ENCODE data around the gene CDYL. TPM values are rescaled to one million over a fixed set of nuclear protein-coding genes. Genes with fewer than 3 reads are reported as not detected.
"Not testable (repeated sequence)": the region's sequence is repeated elsewhere in the genome, so short reads cannot be mapped to it uniquely, and the experiment has no call there.

CDYL gene
- total RNA-seq, 1 donor from 2014 or later = 53.5 TPM

DNA sequence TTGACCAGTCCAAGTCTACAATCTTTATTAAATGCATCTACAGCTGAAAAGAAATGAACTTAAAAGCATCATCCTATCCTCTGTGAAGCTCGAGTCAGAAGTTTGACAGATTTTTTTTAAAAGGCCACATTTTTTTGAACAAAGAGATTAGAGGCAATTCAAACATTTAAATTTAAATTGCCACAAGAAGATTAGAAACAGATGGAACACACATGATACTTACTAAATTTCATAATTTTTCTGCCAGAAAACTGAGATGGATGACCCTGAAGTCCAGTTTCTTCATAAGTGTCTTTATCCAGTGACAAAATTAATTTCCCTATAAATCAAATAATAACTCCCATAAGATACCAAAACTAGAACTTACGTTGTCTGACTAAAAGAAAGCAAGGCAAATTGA, 223.4 kb downstream of the CDYL start:
- H3K36me3 ChIP-seq = no peaks in the 10 kb centered on the region
- H3K9me3 Mint-ChIP-seq = no peaks in the 10 kb centered on the region

DNA sequence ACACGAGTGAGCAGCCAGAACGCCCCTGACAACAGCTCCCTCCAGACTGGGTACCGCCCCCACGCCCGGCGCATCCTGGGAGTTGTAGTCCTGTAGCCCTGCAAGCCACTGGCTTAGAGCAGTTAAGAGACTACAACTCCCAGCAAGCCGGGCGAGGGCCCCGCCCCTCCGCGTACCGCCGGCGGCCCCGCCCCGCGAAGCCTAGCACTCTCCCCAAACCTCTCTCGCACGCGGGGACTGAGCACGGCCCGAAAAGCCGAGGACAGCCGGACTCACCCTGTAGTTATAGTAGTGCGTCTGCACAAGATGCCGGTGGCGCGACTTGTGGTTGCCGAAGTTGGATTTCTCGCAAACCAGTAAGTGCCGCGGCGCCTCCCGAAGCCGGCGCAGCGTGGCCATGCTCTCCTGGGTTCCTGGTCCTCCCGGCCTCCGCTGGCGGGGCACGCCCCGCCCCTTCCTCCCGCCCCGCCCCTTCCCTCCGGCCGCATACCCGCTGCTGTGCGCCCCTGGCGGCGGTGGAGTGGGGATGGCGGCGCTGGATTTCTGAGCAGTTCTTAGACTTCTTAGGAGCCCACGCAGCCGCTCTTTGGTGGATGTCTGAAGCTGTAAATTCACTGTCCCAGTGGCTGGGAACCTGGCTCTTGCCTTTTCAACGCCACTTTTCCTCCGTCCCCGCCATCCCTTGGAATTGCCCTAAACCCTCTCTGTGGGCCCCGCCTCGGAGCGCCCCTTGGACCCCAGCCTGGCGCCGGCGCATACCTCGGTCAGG, 227.6 kb downstream of the CDYL start, which contains the start of gene RPP40:
RPP40 (minus strand) TSS at position 434 of the 769 bp plus-strand sequence; CDS start at position 399, 35 bp downstream.
- Histone ChIP-seq H3K4me3 (peak within 1 kb of the TSS; percentile 64), H3K4me1 (no peaks in the 10 kb centered on the region), H4K20me1 (ENCODE audit: low read depth) (no peaks in the 10 kb centered on the region), H3F3A (ENCODE audit: low read depth) (no peaks in the 10 kb centered on the region), H3K4me2 (peak within 1 kb of the TSS; percentile 79), H2AFZ (replicated peaks) (peak within 1 kb of the TSS; percentile 98), H3K27ac (no peak within 1 kb of the TSS), H3K9ac (no peak within 1 kb of the TSS), H3K36me3 (no peaks in the 10 kb centered on the region), H3K9me3 (ENCODE audit: low read depth) (no peaks in the 10 kb centered on the region), H3K27me3 (no peaks in the 10 kb centered on the region), H3K79me2 (ENCODE audit: low read depth) (no peaks in the 10 kb centered on the region)
- H3K9me3 Mint-ChIP-seq = no peaks in the 10 kb centered on the region
- peak within 1 kb of the TSS; percentile 91 for H3K4me3 Mint-ChIP-seq
- H3K27me3 Mint-ChIP-seq (ENCODE audit: insufficient read depth, low read depth) = peaks cover 2% of the 10 kb centered on the region
- peaks cover 10% of the 10 kb centered on the region for H3K4me1 Mint-ChIP-seq
- peak within 1 kb of the TSS; percentile 97 for H3K27ac Mint-ChIP-seq
- TF ChIP-seq EZH2 (IDR thresholded peaks at IDR 0.05) = no peak
- TF ChIP-seq, protein P1, sequence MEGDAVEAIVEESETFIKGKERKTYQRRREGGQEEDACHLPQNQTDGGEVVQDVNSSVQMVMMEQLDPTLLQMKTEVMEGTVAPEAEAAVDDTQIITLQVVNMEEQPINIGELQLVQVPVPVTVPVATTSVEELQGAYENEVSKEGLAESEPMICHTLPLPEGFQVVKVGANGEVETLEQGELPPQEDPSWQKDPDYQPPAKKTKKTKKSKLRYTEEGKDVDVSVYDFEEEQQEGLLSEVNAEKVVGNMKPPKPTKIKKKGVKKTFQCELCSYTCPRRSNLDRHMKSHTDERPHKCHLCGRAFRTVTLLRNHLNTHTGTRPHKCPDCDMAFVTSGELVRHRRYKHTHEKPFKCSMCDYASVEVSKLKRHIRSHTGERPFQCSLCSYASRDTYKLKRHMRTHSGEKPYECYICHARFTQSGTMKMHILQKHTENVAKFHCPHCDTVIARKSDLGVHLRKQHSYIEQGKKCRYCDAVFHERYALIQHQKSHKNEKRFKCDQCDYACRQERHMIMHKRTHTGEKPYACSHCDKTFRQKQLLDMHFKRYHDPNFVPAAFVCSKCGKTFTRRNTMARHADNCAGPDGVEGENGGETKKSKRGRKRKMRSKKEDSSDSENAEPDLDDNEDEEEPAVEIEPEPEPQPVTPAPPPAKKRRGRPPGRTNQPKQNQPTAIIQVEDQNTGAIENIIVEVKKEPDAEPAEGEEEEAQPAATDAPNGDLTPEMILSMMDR (IDR thresholded peaks at IDR 0.05) = peak; percentile 89
- peaks cover 14% of the 10 kb centered on the region for H3K36me3 Mint-ChIP-seq
- peak; percentile 97 for DNase-seq (ENCODE audit: low spot score)

More for the DNA sequence above, 223.4 kb downstream of the CDYL start:
- peaks cover 2% of the 10 kb centered on the region for H3K27me3 Mint-ChIP-seq (ENCODE audit: insufficient read depth, low read depth)
- no peak overlapping the region for H3K4me3 Mint-ChIP-seq
- Histone ChIP-seq H3F3A (ENCODE audit: low read depth) (no peaks in the 10 kb centered on the region), H3K27ac (no peak overlapping the region), H2AFZ (replicated peaks) (no peak overlapping the region), H3K9ac (no peak overlapping the region), H3K79me2 (ENCODE audit: low read depth) (no peaks in the 10 kb centered on the region), H3K4me3 (no peak overlapping the region), H4K20me1 (ENCODE audit: low read depth) (no peaks in the 10 kb centered on the region), H3K4me2 (no peak overlapping the region), H3K27me3 (no peaks in the 10 kb centered on the region), H3K4me1 (peaks cover 14% of the 10 kb centered on the region), H3K9me3 (ENCODE audit: low read depth) (no peaks in the 10 kb centered on the region)
- H3K27ac Mint-ChIP-seq = no peak overlapping the region
- H3K36me3 Mint-ChIP-seq = peaks cover 14% of the 10 kb centered on the region
- DNase-seq (ENCODE audit: low spot score) = no peak
- H3K4me1 Mint-ChIP-seq = peaks cover 6% of the 10 kb centered on the region
- TF ChIP-seq EZH2phosphoT487 (IDR thresholded peaks at IDR 0.05) = no peak
- TF ChIP-seq, protein P1 (IDR thresholded peaks at IDR 0.05) = no peak
- TF ChIP-seq EZH2 (IDR thresholded peaks at IDR 0.05) = no peak

DNA sequence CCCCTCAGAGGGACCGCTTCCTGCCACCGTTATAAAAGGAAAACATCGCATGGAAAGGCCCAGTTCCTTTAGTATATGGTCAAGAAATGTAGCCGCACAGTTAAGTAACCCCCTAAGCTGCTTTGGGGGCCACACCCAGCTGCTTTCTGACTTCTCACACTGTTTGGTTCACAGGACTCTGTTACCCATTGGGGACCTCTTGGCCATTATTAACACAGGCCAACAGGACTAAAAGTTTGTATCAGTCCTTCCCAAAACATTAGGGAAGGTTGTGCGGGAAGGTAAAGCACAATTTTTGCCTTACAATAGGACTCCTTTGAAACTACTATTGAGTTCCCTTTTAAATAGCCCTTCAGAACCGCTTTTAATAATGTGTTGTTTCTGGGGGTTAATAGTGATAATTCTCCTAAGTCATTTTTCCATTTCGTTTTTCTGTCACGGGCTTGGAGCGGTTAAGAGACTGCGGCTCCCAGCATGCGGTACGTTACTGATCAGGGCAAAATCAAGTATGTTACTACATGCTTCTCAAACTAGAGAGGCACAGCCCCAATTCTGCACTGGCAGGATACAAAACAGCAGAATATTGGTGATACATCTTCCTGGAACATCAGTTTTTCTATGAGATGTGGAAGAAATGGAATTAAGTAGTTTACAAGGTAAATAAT, 228.3 kb downstream of the CDYL start:
- Histone ChIP-seq H2AFZ (replicated peaks) (peak overlapping the region; percentile 87), H3F3A (ENCODE audit: low read depth) (no peaks in the 10 kb centered on the region), H3K4me3 (peak overlapping the region; percentile 64), H3K4me2 (peak overlapping the region; percentile 79), H3K27ac (no peak overlapping the region), H3K9me3 (ENCODE audit: low read depth) (no peaks in the 10 kb centered on the region), H3K27me3 (no peaks in the 10 kb centered on the region), H3K9ac (no peak overlapping the region), H3K36me3 (no peaks in the 10 kb centered on the region), H3K4me1 (no peaks in the 10 kb centered on the region), H3K79me2 (ENCODE audit: low read depth) (no peaks in the 10 kb centered on the region), H4K20me1 (ENCODE audit: low read depth) (no peaks in the 10 kb centered on the region)
- DNase-seq (ENCODE audit: low spot score) = no peak
- Mint-ChIP-seq H3K36me3 (peaks cover 10% of the 10 kb centered on the region), H3K4me1 (peaks cover 10% of the 10 kb centered on the region), H3K27ac (peak overlapping the region; percentile 97), H3K9me3 (no peaks in the 10 kb centered on the region), H3K27me3 (ENCODE audit: insufficient read depth, low read depth) (peaks cover 2% of the 10 kb centered on the region), H3K4me3 (peak overlapping the region; percentile 91)
- TF ChIP-seq EZH2phosphoT487 (IDR thresholded peaks at IDR 0.05) = no peak
- TF ChIP-seq, protein P1 (IDR thresholded peaks at IDR 0.05) = no peak
- no peak for TF ChIP-seq EZH2 (IDR thresholded peaks at IDR 0.05)

DNA sequence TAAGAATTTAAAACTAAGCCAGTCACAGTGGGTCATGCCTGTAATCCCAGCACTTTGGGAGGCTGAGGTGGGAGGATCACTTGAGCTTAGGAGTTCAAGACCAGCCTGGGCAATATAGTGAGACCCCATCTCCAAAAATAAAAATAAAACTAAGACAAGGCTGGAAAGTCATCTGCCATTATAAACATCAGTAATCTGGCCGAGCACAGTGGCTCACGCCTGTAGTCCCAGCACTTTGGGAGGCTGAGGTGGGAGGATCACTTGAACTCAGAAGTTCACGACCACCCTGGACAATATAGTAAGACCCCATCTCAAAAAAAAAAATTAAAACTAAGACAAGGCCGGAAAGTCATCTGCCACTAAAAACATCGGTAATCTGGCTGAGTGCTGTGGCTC, 228.8 kb downstream of the CDYL start:
- H3K27me3 ChIP-seq; H3K36me3 ChIP-seq; H3K27ac Mint-ChIP-seq; H3K9me3 Mint-ChIP-seq; DNase-seq (ENCODE audit: low spot score); H3F3A ChIP-seq (ENCODE audit: low read depth); H3K79me2 ChIP-seq (ENCODE audit: low read depth); H3K4me1 ChIP-seq; H3K27ac ChIP-seq; H3K36me3 Mint-ChIP-seq; H3K27me3 Mint-ChIP-seq (ENCODE audit: insufficient read depth, low read depth); H3K9ac ChIP-seq; H3K4me3 ChIP-seq; H3K9me3 ChIP-seq (ENCODE audit: low read depth); H4K20me1 ChIP-seq (ENCODE audit: low read depth): not testable (repeated sequence)
- Histone ChIP-seq H2AFZ (replicated peaks) (peak overlapping the region; percentile 87), H3K4me2 (peak overlapping the region; percentile 79)
- peaks cover 10% of the 10 kb centered on the region for H3K4me1 Mint-ChIP-seq
- peak overlapping the region; percentile 91 for H3K4me3 Mint-ChIP-seq

All from neural progenitor cell (in vitro differentiated cells).